GM19025 (cell line): ENCODE measurements around the gene DENND5A.
"Not testable (repeated sequence)": the region's sequence is repeated elsewhere in the genome, so short reads cannot be mapped to it uniquely, and the experiment has no call there.

Experiments
- ATAC-seq: cut with Tn5 transposase; IDR thresholded peaks from one replicate; pipeline ENCODE4 v1.9.1; 2021; ENCODE audit warnings: mild to moderate bottlenecking, low read depth, moderate library complexity; ENCODE audit not compliant: unreplicated experiment

Gene DENND5A

GRCh38 chr11:9219115-9219514 is 46.0 kb downstream of the DENND5A start:
- no peak for ATAC-seq

- ATAC-seq: no peak
Observed at GRCh38 chr11:9214765-9215164, 50.4 kb downstream of the DENND5A start.

- ATAC-seq: no peak
Observed at GRCh38 chr11:9211322-9211721, 53.8 kb downstream of the DENND5A start.

DNA sequence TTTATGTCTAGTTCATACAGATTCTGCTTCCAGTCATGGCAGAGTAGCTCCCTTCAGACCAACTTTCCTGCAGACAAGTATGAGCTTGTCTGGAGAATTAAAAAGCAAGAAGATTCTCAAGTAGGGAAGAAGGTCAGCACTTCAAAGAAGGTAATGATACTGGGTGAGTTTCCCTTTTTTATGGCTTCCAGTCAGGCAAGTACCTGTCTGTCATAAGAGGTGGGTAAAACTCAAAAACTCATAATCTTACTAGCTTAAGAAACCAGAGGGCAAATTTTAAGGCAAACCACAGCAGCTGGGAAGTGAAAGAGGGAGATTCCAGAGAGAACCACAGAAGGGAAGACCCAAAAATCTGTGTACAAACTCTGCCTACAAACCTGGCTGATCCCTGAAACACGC is 54.2 kb downstream of the DENND5A start:
- ATAC-seq: no peak

- ATAC-seq: no peak
Observed at GRCh38 chr11:9210224-9210921, 54.8 kb downstream of the DENND5A start.

DNA sequence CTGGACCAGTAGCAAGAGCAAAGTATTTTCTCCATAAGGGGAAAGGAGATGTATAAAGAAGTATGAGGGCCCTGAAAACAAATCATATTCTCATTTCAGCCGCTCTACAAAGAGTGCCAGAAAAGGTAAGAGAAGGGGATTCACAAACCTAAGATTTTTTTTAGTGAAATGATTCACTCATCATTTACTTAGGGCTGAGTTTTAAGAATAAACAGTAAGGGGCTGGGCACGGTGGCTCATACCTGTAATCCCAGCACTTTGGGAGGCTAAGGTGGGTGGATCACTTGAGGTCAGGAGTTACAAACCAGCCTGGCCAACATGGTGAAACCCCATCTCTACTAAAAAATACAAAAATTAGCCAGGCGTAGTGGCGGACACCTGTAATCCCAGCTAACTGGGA is 55.5 kb downstream of the DENND5A start:
- not testable (repeated sequence) for ATAC-seq

DNA sequence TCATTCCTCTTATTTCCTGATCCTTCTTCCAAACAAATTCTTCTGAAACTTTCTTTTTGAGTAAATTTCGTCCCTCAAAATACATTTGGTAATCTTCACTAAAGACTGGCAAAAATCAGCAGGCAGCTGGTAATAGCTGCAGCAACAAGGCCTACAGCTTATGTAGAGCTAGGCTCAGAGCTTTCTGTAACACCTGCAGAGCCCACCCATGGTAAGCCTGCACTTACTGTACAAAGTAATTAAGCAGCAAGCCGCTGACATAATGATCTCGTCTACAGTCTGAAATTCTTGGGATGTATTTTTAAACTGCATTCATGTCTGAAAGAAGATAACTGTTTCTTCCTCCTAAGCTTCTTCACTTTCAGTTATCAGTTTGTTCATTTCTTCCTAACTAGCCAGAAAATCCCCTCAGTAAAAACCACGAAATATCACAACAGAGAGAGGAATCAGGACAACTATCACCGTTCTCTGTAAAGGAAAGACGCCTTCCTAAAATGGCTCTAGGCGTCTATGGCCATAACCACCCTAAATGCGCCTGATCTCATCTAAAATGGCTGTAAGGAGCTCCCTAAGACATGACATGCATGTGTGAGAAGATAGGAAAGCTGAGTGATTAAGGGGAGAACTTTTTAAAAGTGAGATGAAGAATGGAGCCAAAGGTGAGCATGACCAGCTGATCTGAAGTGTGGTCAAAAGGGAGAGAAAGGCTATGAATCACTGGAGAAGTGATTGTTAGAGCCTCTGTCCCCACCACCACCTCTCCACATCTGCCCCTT is 56.2 kb downstream of the DENND5A start:
- ATAC-seq: no peak

- no peak for ATAC-seq
Observed at GRCh38 chr11:9207229-9207628, 57.9 kb downstream of the DENND5A start.

GRCh38 chr11:9206496-9206895 is 58.7 kb downstream of the DENND5A start:
- ATAC-seq: no peak

DNA sequence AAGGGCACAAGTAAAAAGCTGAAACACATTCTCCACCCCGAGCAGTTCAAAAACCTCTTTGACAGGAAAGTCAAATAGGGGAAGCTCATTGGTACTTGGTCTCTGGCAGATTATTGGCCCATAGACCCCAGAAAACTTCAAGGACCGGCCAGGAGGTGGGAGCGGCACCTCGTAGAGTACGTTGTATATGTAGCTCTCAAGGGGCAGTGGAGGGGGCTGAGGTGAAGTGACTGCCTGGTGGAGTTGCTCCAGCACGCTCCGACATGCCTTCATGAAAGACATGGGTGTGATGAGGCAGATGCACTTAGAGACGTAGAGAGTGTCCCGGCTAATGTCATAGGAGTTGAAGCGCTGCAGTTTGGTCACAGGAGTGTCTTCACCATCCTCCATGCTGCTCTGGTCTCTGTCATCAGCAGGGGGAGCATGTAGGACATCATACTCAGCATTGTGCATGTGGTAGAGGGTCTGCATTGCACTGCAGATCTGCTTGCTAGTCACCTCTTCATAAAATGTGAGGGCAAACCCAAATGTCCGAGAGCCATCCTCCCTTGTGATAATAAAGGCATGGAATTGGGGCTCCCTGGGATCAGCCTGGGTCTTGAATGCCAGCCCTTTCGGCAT is 61.3 kb downstream of the DENND5A start:
- no peak for ATAC-seq

DNA sequence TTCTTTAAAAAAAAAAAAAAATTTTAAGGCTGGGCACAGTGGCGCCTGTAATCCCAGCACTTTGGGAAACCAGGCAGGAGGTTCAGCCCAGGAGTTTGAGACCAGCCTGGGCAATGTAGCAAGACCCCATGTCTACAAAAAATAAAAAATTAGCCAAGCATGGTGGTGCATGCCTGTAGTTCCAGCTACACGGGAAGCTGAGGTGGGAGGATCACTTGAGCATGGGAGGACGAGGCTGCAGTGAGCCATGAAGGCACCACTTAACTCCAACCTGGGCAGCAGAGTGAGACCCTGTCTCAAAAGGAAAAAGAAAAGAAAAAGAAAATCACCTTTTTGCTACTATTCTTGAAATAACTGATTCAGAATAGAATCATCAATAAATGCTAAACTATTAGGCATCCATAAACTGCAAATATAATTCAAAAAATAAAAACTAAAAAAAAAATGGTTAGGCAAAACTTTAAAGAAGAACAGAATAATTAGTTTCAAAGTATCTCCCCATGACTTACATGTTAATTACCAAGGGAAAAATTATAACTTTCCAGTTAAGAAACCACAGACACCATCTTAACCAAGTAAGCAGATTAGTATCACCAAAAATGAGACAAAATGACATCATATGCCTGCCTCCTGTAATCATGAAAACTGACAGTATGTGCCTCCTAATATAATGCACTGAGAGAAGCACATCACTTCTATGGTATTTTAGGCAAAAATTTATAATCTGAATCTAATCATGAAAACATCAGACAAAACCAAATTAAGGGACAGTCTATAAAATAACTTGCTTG is 63.6 kb downstream of the DENND5A start:
- ATAC-seq: no peak

DNA sequence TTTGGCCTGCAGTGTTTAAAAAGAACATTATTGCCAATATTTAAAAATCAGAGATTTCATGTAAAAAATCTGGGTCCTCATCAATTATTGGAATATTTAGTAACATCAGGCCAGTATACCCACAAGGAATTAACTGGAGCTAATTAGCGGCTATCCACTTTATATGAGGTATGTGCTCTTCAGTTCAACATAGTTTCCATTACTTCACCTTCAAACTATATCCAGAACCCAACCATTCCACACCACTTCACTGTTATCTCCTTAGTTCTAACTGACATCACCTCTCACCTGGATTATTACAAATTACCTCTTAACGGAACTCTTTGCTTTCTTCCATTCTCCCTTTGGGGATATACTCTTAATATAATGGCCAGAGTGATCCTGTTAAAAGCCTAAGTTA is 64.7 kb downstream of the DENND5A start:
- ATAC-seq: no peak

DNA sequence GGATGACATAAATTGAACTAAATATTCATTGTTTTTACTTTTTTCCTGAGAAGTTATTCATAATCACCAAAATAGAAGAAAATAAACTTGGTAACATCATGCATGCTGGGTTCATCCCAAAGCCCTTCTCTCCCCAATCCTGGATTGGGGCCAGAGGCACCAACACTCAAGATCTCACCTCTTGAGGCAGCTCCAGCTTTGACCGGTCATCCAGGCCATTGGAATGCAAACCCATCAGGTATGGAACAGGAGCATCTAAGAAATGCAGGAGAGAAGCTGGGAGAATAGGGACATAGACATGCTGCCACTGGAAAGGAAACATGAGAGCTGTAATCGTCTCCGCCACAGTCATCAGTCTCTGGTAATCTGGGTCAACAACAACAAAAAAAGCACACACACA is 71.8 kb downstream of the DENND5A start:
- ATAC-seq: no peak

DNA sequence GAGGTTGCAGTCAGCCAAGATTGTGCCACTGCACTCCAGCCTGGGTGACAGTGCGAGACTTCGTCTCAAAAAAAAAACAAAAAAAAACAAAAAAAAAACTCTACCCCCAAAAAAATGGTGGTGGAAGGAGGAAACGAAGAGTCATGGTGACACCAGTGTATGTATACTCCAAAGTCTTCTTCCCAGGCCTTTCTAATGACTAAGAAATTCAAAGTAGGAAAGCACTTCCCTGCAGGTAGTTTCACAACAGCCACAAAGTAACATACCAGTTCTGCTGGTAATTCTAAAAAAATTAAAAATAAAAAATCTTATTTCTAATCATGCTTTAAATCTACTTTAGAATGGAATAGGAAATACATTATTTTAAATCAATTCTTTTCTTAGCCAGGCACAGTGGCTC is 72.6 kb downstream of the DENND5A start:
- ATAC-seq: no peak

- ATAC-seq: not testable (repeated sequence)
Observed at GRCh38 chr11:9190326-9191016, 74.7 kb downstream of the DENND5A start.

- not testable (repeated sequence) for ATAC-seq
Observed at GRCh38 chr11:9188860-9189259, 76.3 kb downstream of the DENND5A start.

DNA sequence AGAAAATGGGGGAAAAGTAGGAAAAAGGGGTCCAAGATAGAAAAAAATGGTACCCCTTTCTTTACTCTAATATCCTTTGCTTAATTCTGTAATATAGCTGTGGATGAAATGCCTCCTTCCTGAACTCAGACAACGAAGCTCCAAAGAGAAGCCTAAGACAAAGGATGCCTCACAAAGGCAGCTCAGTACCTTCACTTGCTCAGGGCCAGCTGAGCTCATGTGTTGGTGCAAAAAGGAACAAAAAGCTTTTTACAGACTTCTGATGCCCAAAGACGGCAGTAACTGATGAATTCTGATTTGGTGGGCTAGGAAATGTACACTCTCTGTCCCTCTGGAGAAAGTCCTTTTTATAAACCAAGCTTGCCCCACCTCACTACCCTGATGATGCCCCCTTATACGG is 77.5 kb downstream of the DENND5A start:
- ATAC-seq: no peak

- ATAC-seq: no peak
Observed at GRCh38 chr11:9184516-9184915, 80.6 kb downstream of the DENND5A start.

GRCh38 chr11:9182180-9182871 is 82.8 kb downstream of the DENND5A start:
- no peak for ATAC-seq

DNA sequence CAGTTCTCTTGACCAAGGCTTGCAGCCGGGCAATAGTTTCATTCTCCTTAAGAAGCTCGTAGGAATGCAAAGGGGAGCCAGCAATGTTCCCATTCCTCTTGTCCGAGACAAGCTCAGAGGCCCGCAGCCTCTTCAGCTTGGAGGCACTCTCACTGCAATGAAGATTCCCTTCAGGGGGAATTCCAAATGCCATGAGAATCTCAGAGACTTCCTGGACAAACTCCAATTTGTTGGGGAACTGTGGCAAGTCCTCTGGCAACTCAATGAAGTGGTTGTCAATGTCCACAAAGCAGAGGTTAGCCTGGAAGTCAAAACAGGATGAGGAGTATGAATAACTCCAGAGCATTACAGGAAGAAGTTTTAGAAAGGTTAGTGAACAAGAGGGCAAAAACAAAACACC is 84.4 kb downstream of the DENND5A start:
- ATAC-seq: no peak
